22Rv1 (cell line): Measurements from ENCODE around the gene LRRIQ4.

ENCODE experiments used
- H3K27ac ChIP-seq: fragments of 450-650 bp; 2 replicates; pipeline ENCODE4 v1.5.1; 2017
- CTCF ChIP-seq: fragments of 450-650 bp; IDR thresholded peaks from 2 replicates; pipeline ENCODE4 v1.5.1; 2017; ENCODE audit warnings: mild to moderate bottlenecking
- ZFX ChIP-seq: fragments of 450-650 bp; IDR thresholded peaks from 2 replicates; pipeline ENCODE4 v1.6.1; 2017; ENCODE audit warnings: antibody characterized with exemption, borderline replicate concordance

The LRRIQ4 gene

GRCh38 chr3:169813278-169813677, 608 bp downstream of the LRRIQ4 start:
- peak overlapping the region; percentile 57 for H3K27ac ChIP-seq
- TF ChIP-seq CTCF (no peak), ZFX (no peak)

- H3K27ac ChIP-seq, result no peak overlapping the region; the same call in 1 of the 2 replicates
- peak; percentile 81 for TF ChIP-seq CTCF
- no peak for TF ChIP-seq ZFX
Measured at GRCh38 chr3:169813757-169814517, 1.3 kb downstream of the LRRIQ4 start.

DNA sequence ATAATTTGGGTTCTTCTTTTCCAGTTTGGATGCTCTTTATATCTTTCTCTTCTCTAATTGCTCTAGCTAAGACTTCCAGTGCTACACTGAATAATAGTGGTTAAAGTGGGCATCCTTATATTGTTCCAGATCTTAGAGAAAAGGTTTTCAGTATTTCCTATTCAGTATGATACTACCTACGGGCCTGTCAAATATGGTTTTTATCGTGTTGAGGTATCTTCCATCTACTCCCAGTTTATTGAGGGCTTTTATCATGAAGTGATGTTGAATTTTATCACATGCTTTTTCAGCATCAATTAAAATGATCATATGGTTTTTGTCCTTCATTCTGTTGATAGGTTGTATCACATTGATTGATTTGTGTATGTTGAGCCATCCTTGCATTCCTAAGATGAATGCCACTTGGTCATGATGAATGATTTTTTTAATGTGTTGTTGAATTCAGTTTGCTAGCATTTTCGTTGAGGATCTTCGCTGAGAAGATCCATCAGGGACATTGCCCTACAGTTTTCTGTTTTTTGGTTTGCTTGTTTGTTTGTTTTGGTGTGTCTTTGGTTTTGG, 3.0 kb downstream of the LRRIQ4 start:
- no peak for TF ChIP-seq ZFX
- no peak for TF ChIP-seq CTCF
- H3K27ac ChIP-seq, result no peak overlapping the region

DNA sequence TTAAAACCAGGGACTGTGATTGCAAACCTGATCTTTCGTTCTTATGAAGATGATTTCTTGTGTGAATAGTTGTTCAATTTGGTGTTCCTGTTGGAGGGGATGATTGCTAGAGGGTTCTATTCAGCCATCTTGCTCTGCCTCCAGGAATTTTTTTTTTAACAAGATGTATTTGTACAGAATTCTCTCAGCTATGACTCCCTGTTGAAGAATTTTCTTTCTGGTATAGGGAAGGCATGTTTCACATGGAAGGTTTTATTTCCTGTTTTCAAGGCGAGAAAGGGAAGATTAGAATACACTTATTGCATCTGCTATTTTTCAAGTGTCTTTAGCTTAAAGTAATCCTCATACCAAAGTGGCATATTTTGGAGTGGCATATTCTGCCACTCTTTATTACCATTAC, 5.6 kb downstream of the LRRIQ4 start:
- TF ChIP-seq CTCF (no peak), ZFX (no peak)
- H3K27ac ChIP-seq, result no peak overlapping the region

DNA sequence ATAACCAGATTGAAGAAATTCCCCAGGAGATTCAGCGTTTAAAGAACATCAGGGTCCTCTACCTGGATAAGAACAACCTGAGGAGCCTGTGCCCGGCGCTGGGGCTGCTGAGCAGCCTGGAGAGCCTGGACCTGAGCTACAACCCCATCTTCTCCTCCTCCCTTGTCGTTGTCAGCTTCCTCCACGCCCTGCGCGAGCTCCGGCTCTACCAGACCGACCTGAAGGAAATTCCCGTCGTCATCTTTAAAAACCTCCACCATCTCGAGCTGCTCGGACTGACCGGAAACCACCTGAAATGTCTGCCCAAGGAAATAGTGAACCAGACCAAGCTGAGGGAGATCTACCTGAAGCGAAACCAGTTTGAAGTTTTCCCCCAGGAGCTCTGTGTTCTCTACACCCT, 9.4 kb downstream of the LRRIQ4 start:
- TF ChIP-seq ZFX, result no peak
- no peak for TF ChIP-seq CTCF
- H3K27ac ChIP-seq, result no peak overlapping the region

GRCh38 chr3:169822540-169822939, 9.9 kb downstream of the LRRIQ4 start:
- TF ChIP-seq CTCF (no peak), ZFX (no peak)
- H3K27ac ChIP-seq, result no peak overlapping the region

- H3K27ac ChIP-seq, result no peak overlapping the region
- TF ChIP-seq ZFX (no peak), CTCF (no peak)
Measured at GRCh38 chr3:169822983-169823382, 10.3 kb downstream of the LRRIQ4 start.
